OCI-LY3 (cell line): ENCODE data around the gene SCN9A.

Experiments
- H2AFZ ChIP-seq: fragments of 200-600, 300-600 bp; shearing (Covaris generic); 2 replicates; pipeline ENCODE4 v1.6.0; 2014; ENCODE audit warnings: antibody characterized with exemption, low read depth, low read length
- H3K27ac ChIP-seq: fragments of 200-600, 300-600 bp; sonication (generic); 2 replicates; pipeline ENCODE4 v1.5.1; 2014; ENCODE audit warnings: mild to moderate bottlenecking, low read length, moderate library complexity, mixed read lengths
- H3K27me3 ChIP-seq: fragments of 200-600, 300-600 bp; sonication (generic); 2 replicates; pipeline ENCODE4 v1.6.1; 2014; ENCODE audit warnings: low read depth, low read length, mixed read lengths
- H3K36me3 ChIP-seq: fragments of 200-600, 300-600 bp; sonication (generic); replicated peaks from 2 replicates; pipeline ENCODE3; 2014; ENCODE audit warnings: low read depth, low read length, mixed read lengths
- H3K4me1 ChIP-seq: fragments of 300-600, 200-600 bp; sonication (generic); 2 replicates; pipeline ENCODE4 v1.6.1; 2014; ENCODE audit warnings: low read length, mixed read lengths
- H3K4me2 ChIP-seq: fragments of 200-600, 300-600 bp; sonication (generic); 2 replicates; pipeline ENCODE4 v1.6.1; 2014; ENCODE audit warnings: low read length, mixed read lengths
- H3K4me3 ChIP-seq: fragments of 300-600, 200-600 bp; sonication (generic); 2 replicates; pipeline ENCODE4 v1.5.1; 2014; ENCODE audit warnings: antibody characterized with exemption, mild to moderate bottlenecking, low read length, moderate library complexity
- H3K79me2 ChIP-seq: fragments of 300-600, 200-600 bp; shearing (Covaris generic); 2 replicates; pipeline ENCODE4 v1.6.1; 2014; ENCODE audit warnings: mild to moderate bottlenecking, low read length, mixed read lengths
- H3K9ac ChIP-seq: fragments of 300-600, 200-600 bp; shearing (Covaris generic); 2 replicates; pipeline ENCODE4 v1.6.0; 2014; ENCODE audit warnings: mild to moderate bottlenecking, low read length, moderate library complexity
- H3K9me3 ChIP-seq: fragments of 200-600, 300-600 bp; shearing (Covaris generic); 2 replicates; pipeline ENCODE4 v1.6.1; 2014; ENCODE audit warnings: low read length, mixed read lengths; ENCODE audit not compliant: insufficient read depth
- H4K20me1 ChIP-seq: fragments of 200-600, 300-600 bp; sonication (generic); 2 replicates; pipeline ENCODE4 v1.6.1; 2016; ENCODE audit warnings: low read length, mixed read lengths; ENCODE audit not compliant: insufficient read depth
- CTCF ChIP-seq: fragments of 200-600, 300-600 bp; sonication (generic); IDR thresholded peaks from 2 replicates; pipeline ENCODE4 v1.5.1; 2014; ENCODE audit warnings: antibody characterized with exemption, low read length, low read depth
- EZH2phosphoT487 ChIP-seq: fragments of 200-600 bp; shearing (Covaris generic); IDR thresholded peaks from 2 replicates; pipeline ENCODE4 v1.6.1; 2018; ENCODE audit warnings: antibody characterized with exemption, mixed run types, low read depth

The SCN9A gene

GRCh38 chr2:166375736-166376487 lies at the start of gene SCN9A:
SCN9A (minus strand) TSS chr2:166375944; CDS start chr2:166311756, 64,188 bp downstream.
- no peak within 1 kb of the TSS for H2AFZ ChIP-seq

GRCh38 chr2:166424841-166425240 lies 49.1 kb upstream of the SCN9A start:
- H2AFZ ChIP-seq, result no peak overlapping the region

More at GRCh38 chr2:166375736-166376487, at the start of gene SCN9A:
- Histone ChIP-seq H3K79me2 (no peaks in the 10 kb centered on the region), H3K4me3 (no peak within 1 kb of the TSS), H3K36me3 (no peaks in the 10 kb centered on the region), H3K4me1 (no peaks in the 10 kb centered on the region), H3K27me3 (no peaks in the 10 kb centered on the region; the same call in 1 of the 2 replicates), H3K9ac (no peak within 1 kb of the TSS), H4K20me1 (no peaks in the 10 kb centered on the region), H3K9me3 (no peaks in the 10 kb centered on the region), H3K4me2 (no peak within 1 kb of the TSS), H3K27ac (no peak within 1 kb of the TSS)
- TF ChIP-seq EZH2phosphoT487 (no peak), CTCF (no peak)

GRCh38 chr2:166419616-166419934 lies 43.8 kb upstream of the SCN9A start:
- Histone ChIP-seq H3K4me1 (peaks cover 6% of the 10 kb centered on the region; the same call in 1 of the 2 replicates), H2AFZ (no peak overlapping the region), H3K4me3 (no peak overlapping the region), H3K27me3 (no peaks in the 10 kb centered on the region), H3K9ac (no peak overlapping the region), H3K9me3 (no peaks in the 10 kb centered on the region), H3K79me2 (no peaks in the 10 kb centered on the region), H3K27ac (no peak overlapping the region), H4K20me1 (no peaks in the 10 kb centered on the region), H3K4me2 (no peak overlapping the region), H3K36me3 (no peaks in the 10 kb centered on the region)
- no peak for TF ChIP-seq EZH2phosphoT487
- peak; percentile 65 for TF ChIP-seq CTCF

More at GRCh38 chr2:166424841-166425240, 49.1 kb upstream of the SCN9A start:
- Histone ChIP-seq H3K27ac (no peak overlapping the region), H3K36me3 (no peaks in the 10 kb centered on the region), H4K20me1 (no peaks in the 10 kb centered on the region), H3K4me2 (no peak overlapping the region), H3K9ac (no peak overlapping the region), H3K4me1 (0 out of 2 replicates have a peak, but pooled peaks cover 4% of the 10 kb centered on the region), H3K4me3 (no peak overlapping the region), H3K27me3 (no peaks in the 10 kb centered on the region), H3K79me2 (no peaks in the 10 kb centered on the region), H3K9me3 (no peaks in the 10 kb centered on the region)
- TF ChIP-seq CTCF (no peak), EZH2phosphoT487 (no peak)

GRCh38 chr2:166418853-166419615 lies 43.3 kb upstream of the SCN9A start:
- Histone ChIP-seq H4K20me1 (no peaks in the 10 kb centered on the region), H3K27ac (no peak overlapping the region), H3K4me3 (no peak overlapping the region), H2AFZ (no peak overlapping the region), H3K27me3 (no peaks in the 10 kb centered on the region), H3K4me1 (peaks cover 6% of the 10 kb centered on the region; the same call in 1 of the 2 replicates), H3K36me3 (no peaks in the 10 kb centered on the region), H3K79me2 (no peaks in the 10 kb centered on the region), H3K4me2 (no peak overlapping the region), H3K9me3 (no peaks in the 10 kb centered on the region), H3K9ac (no peak overlapping the region)
- TF ChIP-seq EZH2phosphoT487 (no peak), CTCF (no peak)
